OCI-LY7 (cell line): Measurements from ENCODE around the gene EPHA8.

Source experiments
- EZH2phosphoT487 ChIP-seq: fragments of 200-600 bp; sonication (generic); IDR thresholded peaks from 2 replicates; pipeline ENCODE4 v1.6.1; 2018; ENCODE audit warnings: low read depth, borderline replicate concordance, mild to moderate bottlenecking, mixed run types, antibody characterized with exemption, low read length, moderate library complexity, mixed read lengths
- TF ChIP-seq, protein P1 (sequence below): fragments of 200-600 bp; sonication (generic); conservative IDR thresholded peaks from 2 replicates; pipeline ENCODE4 v1.5.1; 2014; ENCODE audit warnings: mild to moderate bottlenecking, antibody characterized with exemption, low read length, moderate library complexity, mixed read lengths

DNA sequence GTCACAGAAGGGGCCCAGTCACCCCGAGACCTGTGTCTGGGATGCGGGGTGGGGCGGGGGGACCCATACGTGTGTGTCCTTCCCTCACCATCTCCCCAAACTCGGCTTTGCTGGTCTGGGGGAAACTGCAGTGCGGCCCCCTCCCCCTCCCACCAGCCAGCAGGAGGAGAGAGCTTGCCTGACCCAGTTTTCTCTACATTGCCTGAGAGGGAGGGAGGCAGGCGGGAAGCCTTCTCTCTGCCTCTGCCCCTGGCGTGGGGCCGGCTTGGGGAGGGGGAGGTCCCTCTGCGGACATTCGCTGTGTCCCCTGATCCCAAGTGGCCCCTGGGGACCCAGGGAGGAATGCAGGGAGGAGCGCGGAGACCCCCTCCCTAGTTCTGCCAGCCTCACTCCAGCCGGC lies 3.9 kb downstream of the EPHA8 start:
- TF ChIP-seq, protein P1, sequence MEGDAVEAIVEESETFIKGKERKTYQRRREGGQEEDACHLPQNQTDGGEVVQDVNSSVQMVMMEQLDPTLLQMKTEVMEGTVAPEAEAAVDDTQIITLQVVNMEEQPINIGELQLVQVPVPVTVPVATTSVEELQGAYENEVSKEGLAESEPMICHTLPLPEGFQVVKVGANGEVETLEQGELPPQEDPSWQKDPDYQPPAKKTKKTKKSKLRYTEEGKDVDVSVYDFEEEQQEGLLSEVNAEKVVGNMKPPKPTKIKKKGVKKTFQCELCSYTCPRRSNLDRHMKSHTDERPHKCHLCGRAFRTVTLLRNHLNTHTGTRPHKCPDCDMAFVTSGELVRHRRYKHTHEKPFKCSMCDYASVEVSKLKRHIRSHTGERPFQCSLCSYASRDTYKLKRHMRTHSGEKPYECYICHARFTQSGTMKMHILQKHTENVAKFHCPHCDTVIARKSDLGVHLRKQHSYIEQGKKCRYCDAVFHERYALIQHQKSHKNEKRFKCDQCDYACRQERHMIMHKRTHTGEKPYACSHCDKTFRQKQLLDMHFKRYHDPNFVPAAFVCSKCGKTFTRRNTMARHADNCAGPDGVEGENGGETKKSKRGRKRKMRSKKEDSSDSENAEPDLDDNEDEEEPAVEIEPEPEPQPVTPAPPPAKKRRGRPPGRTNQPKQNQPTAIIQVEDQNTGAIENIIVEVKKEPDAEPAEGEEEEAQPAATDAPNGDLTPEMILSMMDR = no peak
- no peak for TF ChIP-seq EZH2phosphoT487
